Ascending aorta (tissue), 2 donors: ENCODE data around the gene KLHL2. TPM values are rescaled to one million over a fixed set of nuclear protein-coding genes. Genes with fewer than 3 reads are reported as not detected.

Source experiments
- DNase-seq, 2 donors: peaks; one replicate each; pipeline ENCODE4 v3.0.0-alpha.2; 2019; ENCODE audit warnings: low spot score in 2 of 2
- H3K27ac ChIP-seq, 2 donors: fragments of 200-600 bp; sonication (generic); one replicate each; pipeline ENCODE4 v1.5.1; 2016 to 2017; ENCODE audit warnings: mild to moderate bottlenecking in 1 of 2
- H3K27me3 ChIP-seq: fragments of 200-600 bp; sonication (generic); one replicate; pipeline ENCODE4 v1.5.1; 2017
- H3K36me3 ChIP-seq, 2 donors: fragments of 200-600 bp; sonication (generic); one replicate each; pipeline ENCODE4 v1.5.1; 2016
- H3K4me1 ChIP-seq, 2 donors: fragments of 200-600 bp; sonication (generic); one replicate each; pipeline ENCODE4 v1.5.1; 2016 to 2017; ENCODE audit warnings: mild to moderate bottlenecking in 1 of 2
- H3K4me3 ChIP-seq, 2 donors: fragments of 200-600 bp; sonication (generic); one replicate each; pipeline ENCODE4 v1.5.1; 2016 to 2017; ENCODE audit warnings: mild to moderate bottlenecking in 1 of 2
- H3K9me3 ChIP-seq, 2 donors: fragments of 200-600 bp; sonication (generic); one replicate each; pipeline ENCODE4 v1.5.1; 2016
- intact Hi-C: fragments of 100-400 bp; cut with DNase I; formaldehyde crosslinking; loops from one replicate; pipeline ENCODE4 v1.15.1; 2023
- total RNA-seq: library from RNA; depleted of rRNA; stranded (reverse); fragments of >200 nt; gene quantifications from one replicate; pipeline ENCODE4 v1.1.0, GENCODE V29; 2016
- TF ChIP-seq, protein P1 (sequence below), 3 experiments: fragments of 200-600 bp in 2 of 3; fragments of 450-650 bp in 1 of 3; sonication (generic) in 2 of 3; IDR thresholded peaks; one replicate each; pipeline ENCODE4 v1.5.1; 2016 to 2019; ENCODE audit warnings: antibody characterized with exemption in 3 of 3, mild to moderate bottlenecking in 1 of 3, moderate library complexity in 1 of 3

KLHL2 gene
- total RNA-seq, 1 donor from 2014 or later, result 0.96 TPM

DNA sequence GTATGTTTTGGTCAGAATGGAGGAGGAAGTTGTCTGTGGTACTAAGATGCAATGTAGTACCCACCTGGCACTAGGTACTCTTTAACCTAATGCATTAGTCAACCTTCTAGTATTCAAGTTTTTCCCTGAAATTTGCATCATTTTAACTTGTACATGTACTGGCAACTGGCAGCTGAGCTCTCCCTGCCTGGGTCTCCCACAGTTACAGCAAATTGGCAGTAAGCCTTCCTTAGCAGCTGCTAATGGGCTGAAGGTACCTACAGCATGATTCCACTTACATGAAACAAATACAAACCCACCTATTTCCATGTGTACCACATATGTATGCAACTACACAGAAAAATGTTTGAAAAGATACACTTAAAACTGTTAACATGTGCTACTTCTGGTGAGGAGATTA is 8.1 kb upstream of the KLHL2 start:
- Histone ChIP-seq H3K4me3 (no peak overlapping the region), H3K4me1 (no peaks in the 10 kb centered on the region), H3K27me3 (no peaks in the 10 kb centered on the region), H3K36me3 (no peaks in the 10 kb centered on the region), H3K9me3 (no peaks in the 10 kb centered on the region), H3K27ac (no peak overlapping the region)
- no peak for DNase-seq
- intact Hi-C loops, result no loop called here
- TF ChIP-seq, protein P1, sequence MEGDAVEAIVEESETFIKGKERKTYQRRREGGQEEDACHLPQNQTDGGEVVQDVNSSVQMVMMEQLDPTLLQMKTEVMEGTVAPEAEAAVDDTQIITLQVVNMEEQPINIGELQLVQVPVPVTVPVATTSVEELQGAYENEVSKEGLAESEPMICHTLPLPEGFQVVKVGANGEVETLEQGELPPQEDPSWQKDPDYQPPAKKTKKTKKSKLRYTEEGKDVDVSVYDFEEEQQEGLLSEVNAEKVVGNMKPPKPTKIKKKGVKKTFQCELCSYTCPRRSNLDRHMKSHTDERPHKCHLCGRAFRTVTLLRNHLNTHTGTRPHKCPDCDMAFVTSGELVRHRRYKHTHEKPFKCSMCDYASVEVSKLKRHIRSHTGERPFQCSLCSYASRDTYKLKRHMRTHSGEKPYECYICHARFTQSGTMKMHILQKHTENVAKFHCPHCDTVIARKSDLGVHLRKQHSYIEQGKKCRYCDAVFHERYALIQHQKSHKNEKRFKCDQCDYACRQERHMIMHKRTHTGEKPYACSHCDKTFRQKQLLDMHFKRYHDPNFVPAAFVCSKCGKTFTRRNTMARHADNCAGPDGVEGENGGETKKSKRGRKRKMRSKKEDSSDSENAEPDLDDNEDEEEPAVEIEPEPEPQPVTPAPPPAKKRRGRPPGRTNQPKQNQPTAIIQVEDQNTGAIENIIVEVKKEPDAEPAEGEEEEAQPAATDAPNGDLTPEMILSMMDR (IDR thresholded peaks at IDR 0.05), result no peak

DNA sequence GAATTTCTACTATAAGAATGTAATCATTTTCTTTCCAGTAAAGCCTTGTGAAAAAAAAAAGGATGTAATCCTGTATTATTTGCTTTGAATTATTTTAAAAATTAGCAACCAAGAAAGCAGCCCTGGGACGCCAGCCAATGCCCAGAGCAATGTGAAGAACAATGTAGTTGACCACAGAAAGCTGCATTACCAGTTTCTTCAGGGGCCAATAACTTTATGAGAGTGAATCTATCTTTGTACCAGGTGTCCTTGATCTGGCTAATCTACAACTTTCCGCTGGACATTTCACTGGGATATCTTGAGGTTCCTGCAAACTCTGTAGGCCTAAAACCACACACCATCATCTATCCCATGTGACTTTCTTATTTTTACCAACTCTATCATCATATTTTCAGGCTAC is 7.6 kb upstream of the KLHL2 start:
- intact Hi-C loops, result no loop called here
- no peak for DNase-seq
- no peaks in the 10 kb centered on the region for H3K9me3 ChIP-seq
- H3K27ac ChIP-seq, result no peak overlapping the region
- no peaks in the 10 kb centered on the region for H3K27me3 ChIP-seq
- H3K4me3 ChIP-seq, result no peak overlapping the region
- H3K36me3 ChIP-seq, result no peaks in the 10 kb centered on the region
- no peaks in the 10 kb centered on the region for H3K4me1 ChIP-seq
- TF ChIP-seq, protein P1 (IDR thresholded peaks at IDR 0.05), result no peak

DNA sequence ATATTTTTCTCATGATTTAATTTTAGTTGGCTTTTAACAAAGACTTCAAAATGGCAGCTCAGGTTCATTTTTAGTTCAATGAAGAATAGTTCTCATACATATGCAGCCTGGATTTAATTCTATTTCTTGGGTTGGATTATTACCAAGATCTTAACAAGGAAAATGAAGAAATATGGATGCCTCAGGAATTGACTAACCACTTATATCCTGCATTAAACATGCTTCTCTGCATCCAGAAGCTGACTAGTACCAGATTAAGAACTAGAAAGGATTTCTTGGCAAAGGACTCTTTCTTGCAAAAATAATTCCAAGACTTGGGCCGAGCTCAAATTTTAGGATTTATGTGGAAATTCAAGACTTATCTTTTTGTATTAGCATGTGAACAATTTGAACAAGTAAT is 5.6 kb upstream of the KLHL2 start:
- intact Hi-C loops, result no loop called here
- TF ChIP-seq, protein P1 (IDR thresholded peaks at IDR 0.05), result no peak
- Histone ChIP-seq H3K36me3 (no peaks in the 10 kb centered on the region), H3K4me1 (no peaks in the 10 kb centered on the region), H3K4me3 (no peak overlapping the region), H3K27me3 (no peaks in the 10 kb centered on the region), H3K9me3 (no peaks in the 10 kb centered on the region), H3K27ac (no peak overlapping the region)
- DNase-seq, result no peak

DNA sequence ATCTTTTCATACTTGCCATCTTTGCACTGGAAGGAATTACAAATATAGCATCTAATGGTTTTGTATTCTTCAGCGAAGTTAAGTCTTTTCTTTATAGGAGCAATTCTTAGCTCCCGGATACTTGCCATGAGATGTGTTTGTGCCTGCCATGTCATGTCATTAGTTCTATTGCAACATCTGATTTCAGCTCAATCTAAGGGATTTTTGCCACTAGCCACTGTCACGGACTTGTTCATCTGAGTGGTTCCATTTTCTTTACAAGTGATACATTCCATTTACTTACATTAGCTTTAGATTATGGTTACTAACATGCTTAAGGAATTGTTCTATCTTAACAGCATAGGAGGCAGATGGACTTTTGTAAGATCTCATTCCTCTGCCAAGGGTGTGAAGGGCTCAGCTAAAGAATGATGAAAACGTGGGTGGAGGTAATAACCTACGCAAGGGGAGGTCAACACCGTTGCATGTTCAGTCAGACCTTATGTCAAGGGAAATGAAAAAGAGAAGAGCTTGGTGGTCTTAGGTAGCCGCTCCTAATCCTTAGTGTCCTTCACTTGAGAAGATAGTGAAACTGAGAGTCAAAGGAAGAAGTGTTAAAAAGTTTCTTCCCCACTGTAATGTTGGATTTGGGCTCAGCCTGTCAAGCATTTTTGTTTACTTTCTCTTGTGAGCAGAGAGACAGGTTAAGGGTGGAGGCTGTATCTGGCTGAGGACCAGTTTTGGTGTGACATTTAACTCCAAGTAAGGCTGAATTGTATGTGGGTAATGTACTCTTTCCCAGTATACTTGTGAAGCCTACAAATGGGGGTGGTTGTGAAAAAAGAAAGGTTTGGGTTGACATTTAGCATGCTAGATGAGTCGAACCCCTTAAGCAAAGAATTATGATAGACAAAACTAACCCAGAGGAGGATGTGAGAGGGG is 3.6 kb upstream of the KLHL2 start:
- Histone ChIP-seq H3K27ac (no peak overlapping the region), H3K9me3 (no peaks in the 10 kb centered on the region), H3K36me3 (no peaks in the 10 kb centered on the region), H3K4me1 (peaks cover 0 to 1% of the 10 kb centered on the region in 2 donors), H3K4me3 (no peak overlapping the region), H3K27me3 (no peaks in the 10 kb centered on the region)
- TF ChIP-seq, protein P1 (IDR thresholded peaks at IDR 0.05), result no peak
- intact Hi-C loops, result no loop called here
- DNase-seq, result no peak

DNA sequence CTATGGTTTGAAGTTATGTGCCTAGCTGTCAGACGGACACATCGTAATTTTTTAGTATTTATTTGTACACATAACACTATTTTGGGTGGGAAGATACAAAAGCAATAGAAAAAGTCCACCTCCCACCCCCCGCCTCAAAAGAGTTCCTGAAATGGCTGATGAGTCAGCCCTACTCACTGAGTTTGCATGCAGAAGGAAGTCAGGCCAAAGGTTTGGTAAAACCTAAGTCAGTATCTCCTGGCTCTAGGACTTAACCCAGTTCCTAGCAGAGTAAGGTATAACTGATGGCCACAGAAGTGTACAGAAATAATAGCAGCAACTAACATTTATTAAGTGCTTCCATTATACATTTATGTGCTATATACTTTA is 2.9 kb upstream of the KLHL2 start:
- Histone ChIP-seq H3K9me3 (no peaks in the 10 kb centered on the region), H3K27me3 (no peaks in the 10 kb centered on the region), H3K4me3 (no peak overlapping the region), H3K4me1 (peaks cover 4 to 8% of the 10 kb centered on the region in 2 donors), H3K36me3 (no peaks in the 10 kb centered on the region), H3K27ac (no peak overlapping the region)
- TF ChIP-seq, protein P1 (IDR thresholded peaks at IDR 0.05), result no peak
- DNase-seq, result no peak
- intact Hi-C loops, result no loop called here
